CD4-positive, alpha-beta T cell (primary cell): ENCODE data around the gene NR1D1. TPM values are rescaled to one million over a fixed set of nuclear protein-coding genes. Genes with fewer than 3 reads are reported as not detected.
A peak's percentile ranks its signal among the peaks of the same experiment; 100 is the strongest.

Experiments used
- ATAC-seq: fragments of 200-7000 bp; cut with Tn5 transposase; one replicate; pipeline ENCODE4 v1.10.0; 2022; ENCODE audit warnings: mild to moderate bottlenecking; ENCODE audit not compliant: poor library complexity
- CTCF ChIA-PET: fragments of 350-600 bp; sonication (Branson Sonifier 250); formaldehyde crosslinking; loops from one replicate; lab custom pipeline; 2021; ENCODE audit warnings: antibody characterized with exemption, inconsistent platforms; lab: Charles Lee
- POLR2A ChIA-PET: fragments of 350-600 bp; sonication (Branson Sonifier 250); formaldehyde crosslinking; loops from one replicate; lab custom pipeline; 2021; ENCODE audit warnings: antibody characterized with exemption, inconsistent platforms; lab: Charles Lee
- DNase-seq, 14 experiments: peaks; one replicate each; pipeline ENCODE4 v3.0.0-alpha.2; 2013 to 2020; ENCODE audit warnings: mixed read lengths in 2 of 14
- H3K27ac ChIP-seq, 2 donors: one replicate each; pipeline versions ENCODE4 v1.5.1 to v1.7.0; 2013; ENCODE audit warnings: low read length in 2 of 2, low read depth in 1 of 2, mild to moderate bottlenecking in 1 of 2
- H3K27me3 ChIP-seq, 2 experiments: 1 replicate in 1 of 2; 2 replicates in 1 of 2; pipeline versions ENCODE4 v1.6.1 to v1.7.0; 2013; ENCODE audit warnings: low read length in 2 of 2, control low read depth in 1 of 2, mild to moderate bottlenecking in 1 of 2, moderate library complexity in 1 of 2; ENCODE audit not compliant: insufficient read depth in 2 of 2, control insufficient read depth in 1 of 2
- H3K36me3 ChIP-seq: one replicate; pipeline ENCODE4 v1.6.1; 2013; ENCODE audit warnings: low read length, control low read depth; ENCODE audit not compliant: insufficient read depth
- H3K4me1 ChIP-seq: one replicate; pipeline ENCODE4 v1.6.1; 2013; ENCODE audit warnings: low read length, control low read depth; ENCODE audit not compliant: insufficient read depth
- H3K4me3 ChIP-seq: one replicate; pipeline ENCODE4 v1.5.1; 2013; ENCODE audit warnings: mild to moderate bottlenecking, low read length, moderate library complexity
- H3K9me3 ChIP-seq, 2 experiments: 1 replicate in 1 of 2; 2 replicates in 1 of 2; pipeline versions ENCODE4 v1.6.1 to v1.7.0; 2013; ENCODE audit warnings: low read length in 2 of 2, mild to moderate bottlenecking in 2 of 2, control low read depth in 1 of 2, moderate library complexity in 1 of 2; ENCODE audit not compliant: control insufficient read depth in 1 of 2, insufficient read depth in 1 of 2
- H3K27ac Mint-ChIP-seq: one replicate; pipeline ENCODE4 v1.8.0; 2020; ENCODE audit warnings: mixed read lengths
- H3K27me3 Mint-ChIP-seq: one replicate; pipeline ENCODE4 v1.8.0; 2021; ENCODE audit warnings: mixed read lengths
- H3K36me3 Mint-ChIP-seq: one replicate; pipeline ENCODE4 v1.8.0; 2021; ENCODE audit warnings: low read depth, mixed read lengths
- H3K4me1 Mint-ChIP-seq: one replicate; pipeline ENCODE4 v1.8.0; 2021; ENCODE audit warnings: low read depth, mixed read lengths
- H3K4me3 Mint-ChIP-seq: one replicate; pipeline ENCODE4 v1.8.0; 2020; ENCODE audit warnings: mild to moderate bottlenecking, mixed read lengths
- H3K9me3 Mint-ChIP-seq: one replicate; pipeline ENCODE4 v1.8.0; 2020; ENCODE audit warnings: mixed read lengths
- intact Hi-C, 2 experiments: fragments of 100-400 bp; cut with DNase I in 1 of 2; cut with micrococcal nuclease in 1 of 2; formaldehyde crosslinking; loops; one replicate each; pipeline versions ENCODE4 v1.15.1 to v1.9.0; 2023 to 2025; cut with DNase I, micrococcal nuclease
- total RNA-seq, 174 experiments: library from RNA in 2 of 174; stranded (reverse) in 2 of 174; gene quantifications; one replicate each; pipeline ENCODE4 v1.2.3 and lab custom pipeline; 2021 to 2026
- TF ChIP-seq, protein P1 (sequence below): fragments of 200-600 bp; IDR thresholded peaks from one replicate; pipeline ENCODE4 v1.8.0; 2022; ENCODE audit warnings: antibody characterized with exemption, mild to moderate bottlenecking

NR1D1 gene
- total RNA-seq, 2 experiments from 2014 or later = 29.6 to 34.1 TPM

DNA sequence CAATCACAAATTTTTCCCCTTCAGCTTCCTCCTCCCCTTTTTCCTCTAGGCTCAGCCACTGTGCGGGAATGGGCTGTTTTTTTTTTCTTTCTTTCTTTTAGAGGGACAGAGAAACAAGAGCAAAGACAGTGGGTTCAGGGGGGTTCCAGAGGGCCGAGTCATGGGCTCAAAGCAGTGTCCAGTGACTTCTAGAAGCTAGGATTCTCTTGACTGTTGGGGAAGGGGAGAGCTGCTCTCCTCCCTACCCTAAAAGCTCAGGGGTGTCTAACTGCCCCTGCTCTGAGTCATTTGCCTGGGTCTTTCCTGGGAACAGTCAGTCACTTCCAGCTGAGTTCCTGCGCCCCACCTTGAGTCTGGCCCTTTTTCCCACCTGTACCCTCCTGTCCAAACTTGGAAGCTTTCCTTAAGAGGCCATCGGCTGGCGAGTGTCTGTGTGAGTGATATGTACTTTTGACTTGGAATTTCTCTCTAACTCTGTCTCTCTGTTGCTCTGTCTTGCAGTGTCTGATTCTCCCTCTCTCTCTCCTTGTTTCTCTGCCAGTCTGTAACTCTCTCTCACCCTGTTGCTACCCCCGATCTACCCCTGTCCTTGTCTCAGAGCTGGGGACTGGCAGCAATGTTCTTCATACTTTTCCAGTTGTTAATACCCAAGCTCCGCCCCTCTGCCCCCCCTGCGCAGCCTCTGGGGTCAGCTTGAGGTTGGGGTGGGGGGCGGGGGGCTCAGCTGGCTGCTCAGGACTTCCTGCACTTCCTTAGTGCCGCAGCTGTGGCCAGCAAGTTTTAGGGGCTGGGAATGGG, 35.2 kb downstream of the NR1D1 start:
- H3K27ac Mint-ChIP-seq = peak overlapping the region; percentile 96
- no peaks in the 10 kb centered on the region for H3K36me3 ChIP-seq
- H3K27me3 Mint-ChIP-seq = no peaks in the 10 kb centered on the region
- peaks cover 76% of the 10 kb centered on the region for H3K4me1 Mint-ChIP-seq
- no peaks in the 10 kb centered on the region for H3K9me3 Mint-ChIP-seq
- intact Hi-C loops = loop anchor here in 1 of 2 experiments (5.0 kb wide), 2 partner anchors 32 to 47 kb away; no protein-coding TSS in a partner anchor
- POLR2A ChIA-PET = interaction anchor here (0.6 to 4.8 kb wide), 10 partner anchors 8 to 59 kb away, joined by 3 to 48 read pairs (median 10); partner anchors contain the start of genes MED24 and NR1D1
- TF ChIP-seq, protein P1, sequence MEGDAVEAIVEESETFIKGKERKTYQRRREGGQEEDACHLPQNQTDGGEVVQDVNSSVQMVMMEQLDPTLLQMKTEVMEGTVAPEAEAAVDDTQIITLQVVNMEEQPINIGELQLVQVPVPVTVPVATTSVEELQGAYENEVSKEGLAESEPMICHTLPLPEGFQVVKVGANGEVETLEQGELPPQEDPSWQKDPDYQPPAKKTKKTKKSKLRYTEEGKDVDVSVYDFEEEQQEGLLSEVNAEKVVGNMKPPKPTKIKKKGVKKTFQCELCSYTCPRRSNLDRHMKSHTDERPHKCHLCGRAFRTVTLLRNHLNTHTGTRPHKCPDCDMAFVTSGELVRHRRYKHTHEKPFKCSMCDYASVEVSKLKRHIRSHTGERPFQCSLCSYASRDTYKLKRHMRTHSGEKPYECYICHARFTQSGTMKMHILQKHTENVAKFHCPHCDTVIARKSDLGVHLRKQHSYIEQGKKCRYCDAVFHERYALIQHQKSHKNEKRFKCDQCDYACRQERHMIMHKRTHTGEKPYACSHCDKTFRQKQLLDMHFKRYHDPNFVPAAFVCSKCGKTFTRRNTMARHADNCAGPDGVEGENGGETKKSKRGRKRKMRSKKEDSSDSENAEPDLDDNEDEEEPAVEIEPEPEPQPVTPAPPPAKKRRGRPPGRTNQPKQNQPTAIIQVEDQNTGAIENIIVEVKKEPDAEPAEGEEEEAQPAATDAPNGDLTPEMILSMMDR = no peak
- peaks cover 75% of the 10 kb centered on the region for H3K4me1 ChIP-seq
- H3K4me3 Mint-ChIP-seq = peak overlapping the region; percentile 93
- ATAC-seq = no peak
- no peak for DNase-seq
- CTCF ChIA-PET = interaction anchor here (1.2 to 5.8 kb wide), 5 partner anchors 10 to 103 kb away, joined by 5 to 38 read pairs (median 13); partner anchors contain the start of gene MED24
- peaks cover 0 to 2% of the 10 kb centered on the region in 2 experiments for H3K27me3 ChIP-seq
- H3K27ac ChIP-seq = peak overlapping the region in 1 of 2 donors; percentile 50
- H3K4me3 ChIP-seq = peak overlapping the region; percentile 86
- H3K36me3 Mint-ChIP-seq = peaks cover 12% of the 10 kb centered on the region
- no peaks in the 10 kb centered on the region for H3K9me3 ChIP-seq

DNA sequence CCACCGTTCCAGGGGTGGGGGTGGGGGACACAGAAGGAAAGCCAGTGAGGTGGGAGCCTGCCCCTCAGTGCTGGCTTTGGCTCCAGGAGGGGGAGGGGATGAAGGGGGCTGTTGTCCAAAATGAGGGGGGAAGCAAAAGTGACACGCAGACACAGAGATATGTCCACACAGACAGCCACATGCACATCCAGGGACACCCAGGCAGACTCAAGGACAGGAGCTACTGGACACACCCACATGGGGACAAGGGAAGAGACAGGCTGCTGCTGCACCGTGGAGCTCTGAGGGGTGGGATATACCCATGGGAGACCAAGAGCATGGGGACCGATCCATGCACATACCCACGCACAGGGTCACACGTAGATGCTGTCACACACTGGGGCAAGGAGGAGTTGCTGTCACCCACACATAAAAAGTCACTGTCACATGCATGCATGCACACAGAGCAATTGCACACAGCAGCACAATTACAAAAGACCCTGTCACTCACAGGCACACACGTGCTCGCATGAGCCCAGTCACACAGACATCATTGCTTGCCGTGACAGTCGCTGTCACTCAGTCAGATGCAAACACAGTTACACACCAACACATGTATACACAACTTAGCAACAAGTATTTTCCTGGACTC, 36.4 kb downstream of the NR1D1 start:
- Histone ChIP-seq H3K27ac (peak overlapping the region in 1 of 2 donors; percentile 69), H3K36me3 (no peaks in the 10 kb centered on the region), H3K4me1 (peaks cover 63% of the 10 kb centered on the region), H3K9me3 (no peaks in the 10 kb centered on the region), H3K4me3 (peak overlapping the region; percentile 86), H3K27me3 (peaks cover 0 to 2% of the 10 kb centered on the region in 2 experiments)
- CTCF ChIA-PET = interaction anchor here (1.1 to 5.8 kb wide), 9 partner anchors 10 to 104 kb away, joined by 5 to 38 read pairs (median 7); partner anchors contain the start of gene MED24
- Mint-ChIP-seq H3K4me1 (peaks cover 64% of the 10 kb centered on the region), H3K9me3 (no peaks in the 10 kb centered on the region), H3K4me3 (peak overlapping the region; percentile 93), H3K27me3 (no peaks in the 10 kb centered on the region), H3K36me3 (peaks cover 12% of the 10 kb centered on the region), H3K27ac (peak overlapping the region; percentile 96)
- ATAC-seq (peak; percentile 21), DNase-seq (peak in 3 of 14 experiments; percentile 30 to 60 (median 43))
- intact Hi-C loops = loop anchor here (2.0 to 5.0 kb wide), 6 partner anchors 23 to 105 kb away; partner anchors contain the start of gene CASC3 (in 1 of the 2)
- TF ChIP-seq, protein P1 = no peak
- POLR2A ChIA-PET = interaction anchor here (0.8 to 4.8 kb wide), 10 partner anchors 9 to 60 kb away, joined by 4 to 48 read pairs (median 12); partner anchors contain the start of genes MED24 and NR1D1

DNA sequence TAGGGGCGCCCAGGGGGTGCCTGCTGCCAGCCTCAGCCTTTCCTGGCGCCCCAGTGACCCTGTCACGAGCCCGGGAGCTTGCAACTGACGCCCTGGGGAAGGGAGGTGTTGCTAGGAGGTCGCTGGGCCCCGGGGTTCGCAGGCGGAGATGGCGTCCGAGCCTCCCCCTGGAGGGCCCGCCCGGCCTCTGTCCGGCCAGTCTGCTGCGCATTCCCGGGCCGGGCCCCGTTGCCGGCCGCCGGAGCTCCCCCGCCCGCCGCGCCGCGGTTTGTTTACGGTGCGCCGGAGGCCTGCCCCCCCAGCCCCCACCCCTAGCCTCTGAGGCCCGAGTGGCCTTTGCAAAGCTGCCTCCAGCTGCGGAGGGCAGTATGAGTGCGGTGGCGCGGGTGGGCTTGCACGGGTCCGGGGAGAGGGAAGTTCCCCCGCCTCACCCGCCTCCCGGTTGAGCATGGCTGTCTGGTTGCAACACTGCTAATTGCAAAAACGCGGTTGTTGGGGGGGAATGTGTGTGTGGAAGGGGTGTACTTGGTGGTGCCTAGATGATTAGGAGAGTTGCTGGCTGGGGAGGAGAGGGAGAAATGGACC, 37.1 kb downstream of the NR1D1 start:
- ATAC-seq = peak; percentile 14
- peaks cover 56% of the 10 kb centered on the region for H3K4me1 ChIP-seq
- peak overlapping the region; percentile 93 for H3K4me3 Mint-ChIP-seq

More for the DNA sequence above, 37.1 kb downstream of the NR1D1 start:
- TF ChIP-seq, protein P1 = no peak
- POLR2A ChIA-PET = interaction anchor here (0.6 to 4.8 kb wide), 11 partner anchors 9 to 77 kb away, joined by 3 to 48 read pairs (median 6); partner anchors contain the start of genes CASC3, MED24 and NR1D1
- intact Hi-C loops = loop anchor here (2.0 to 5.0 kb wide), 6 partner anchors 24 to 106 kb away; partner anchors contain the start of gene CASC3 (in 1 of the 2)
- H3K4me3 ChIP-seq = peak overlapping the region; percentile 86
- H3K4me1 Mint-ChIP-seq = peaks cover 57% of the 10 kb centered on the region
- H3K27me3 ChIP-seq = peaks cover 0 to 2% of the 10 kb centered on the region in 2 experiments
- CTCF ChIA-PET = interaction anchor here (0.8 to 5.8 kb wide), 8 partner anchors 9 to 128 kb away, joined by 3 to 38 read pairs (median 6); partner anchors contain the start of gene MED24
- H3K9me3 Mint-ChIP-seq = no peaks in the 10 kb centered on the region
- no peaks in the 10 kb centered on the region for H3K9me3 ChIP-seq
- peaks cover 12% of the 10 kb centered on the region for H3K36me3 Mint-ChIP-seq
- peak in 5 of 14 experiments; percentile 27 to 62 (median 42) for DNase-seq
- peak overlapping the region; percentile 96 for H3K27ac Mint-ChIP-seq
- H3K27me3 Mint-ChIP-seq = no peaks in the 10 kb centered on the region
- peak overlapping the region in 1 of 2 donors; percentile 69 for H3K27ac ChIP-seq
- no peaks in the 10 kb centered on the region for H3K36me3 ChIP-seq
